Measurements from ENCODE around the gene SMPD3.

SMPD3 gene

GRCh38 chr16:68487669-68488068 is 39.4 kb upstream of the SMPD3 start:
- Histone ChIP-seq H3K4me2 (ENCODE audit: low read depth, low read length, poor library complexity, severe bottlenecking) (no peak overlapping the region), H4K20me1 (ENCODE audit: insufficient read depth, low read length, poor library complexity, severe bottlenecking) (no peaks in the 10 kb centered on the region), H3K9me3 (ENCODE audit: insufficient read depth, low read depth, low read length) (no peaks in the 10 kb centered on the region), H3K4me3 (ENCODE audit: low read length, poor library complexity, severe bottlenecking) (no peak overlapping the region), H3K27me3 (ENCODE audit: insufficient read depth, low read length, poor library complexity, severe bottlenecking) (no peaks in the 10 kb centered on the region), H3K4me1 (ENCODE audit: insufficient read depth, low read length, poor library complexity, severe bottlenecking) (no peaks in the 10 kb centered on the region), H3F3A (ENCODE audit: low read depth) (no peaks in the 10 kb centered on the region), H3K36me3 (ENCODE audit: insufficient read depth, low read length) (no peaks in the 10 kb centered on the region), H3K79me2 (ENCODE audit: insufficient read depth, low read length) (no peaks in the 10 kb centered on the region), H2AFZ (ENCODE audit: low read length) (no peak overlapping the region), H3K9ac (ENCODE audit: low read depth, low read length, poor library complexity, severe bottlenecking) (no peak overlapping the region), H3K9me2 (replicated peaks; ENCODE audit: low read depth, low read length) (no peaks in the 10 kb centered on the region)
- TF ChIP-seq EZH2phosphoT487 (IDR thresholded peaks at IDR 0.05; ENCODE audit: borderline replicate concordance) (no peak), CTCF (conservative IDR thresholded peaks at IDR 0.05; ENCODE audit: low read length) (no peak)

- Histone ChIP-seq H3F3A (ENCODE audit: low read depth) (no peaks in the 10 kb centered on the region), H3K9me2 (replicated peaks; ENCODE audit: low read depth, low read length) (no peaks in the 10 kb centered on the region), H3K27me3 (ENCODE audit: insufficient read depth, low read length, poor library complexity, severe bottlenecking) (no peaks in the 10 kb centered on the region), H3K9ac (ENCODE audit: low read depth, low read length, poor library complexity, severe bottlenecking) (no peak overlapping the region), H3K4me1 (ENCODE audit: insufficient read depth, low read length, poor library complexity, severe bottlenecking) (no peaks in the 10 kb centered on the region), H3K79me2 (ENCODE audit: insufficient read depth, low read length) (no peaks in the 10 kb centered on the region), H3K9me3 (ENCODE audit: insufficient read depth, low read depth, low read length) (no peaks in the 10 kb centered on the region), H3K36me3 (ENCODE audit: insufficient read depth, low read length) (no peaks in the 10 kb centered on the region), H3K4me2 (ENCODE audit: low read depth, low read length, poor library complexity, severe bottlenecking) (no peak overlapping the region), H3K4me3 (ENCODE audit: low read length, poor library complexity, severe bottlenecking) (no peak overlapping the region), H4K20me1 (ENCODE audit: insufficient read depth, low read length, poor library complexity, severe bottlenecking) (no peaks in the 10 kb centered on the region), H2AFZ (ENCODE audit: low read length) (no peak overlapping the region)
- no peak for TF ChIP-seq CTCF (conservative IDR thresholded peaks at IDR 0.05; ENCODE audit: low read length)
- TF ChIP-seq EZH2phosphoT487 (IDR thresholded peaks at IDR 0.05; ENCODE audit: borderline replicate concordance) = no peak
Observed at GRCh38 chr16:68487203-68487514, 38.9 kb upstream of the SMPD3 start.

- no peak for TF ChIP-seq CTCF (conservative IDR thresholded peaks at IDR 0.05; ENCODE audit: low read length)
- TF ChIP-seq EZH2phosphoT487 (IDR thresholded peaks at IDR 0.05; ENCODE audit: borderline replicate concordance) = no peak
- Histone ChIP-seq H3K9me2 (replicated peaks; ENCODE audit: low read depth, low read length) (no peaks in the 10 kb centered on the region), H3K36me3 (ENCODE audit: insufficient read depth, low read length) (no peaks in the 10 kb centered on the region), H2AFZ (ENCODE audit: low read length) (no peak overlapping the region), H3K4me1 (ENCODE audit: insufficient read depth, low read length, poor library complexity, severe bottlenecking) (no peaks in the 10 kb centered on the region), H3K9ac (ENCODE audit: low read depth, low read length, poor library complexity, severe bottlenecking) (no peak overlapping the region), H3K27me3 (ENCODE audit: insufficient read depth, low read length, poor library complexity, severe bottlenecking) (no peaks in the 10 kb centered on the region), H4K20me1 (ENCODE audit: insufficient read depth, low read length, poor library complexity, severe bottlenecking) (no peaks in the 10 kb centered on the region), H3K9me3 (ENCODE audit: insufficient read depth, low read depth, low read length) (no peaks in the 10 kb centered on the region), H3K4me2 (ENCODE audit: low read depth, low read length, poor library complexity, severe bottlenecking) (no peak overlapping the region), H3K79me2 (ENCODE audit: insufficient read depth, low read length) (no peaks in the 10 kb centered on the region), H3K4me3 (ENCODE audit: low read length, poor library complexity, severe bottlenecking) (no peak overlapping the region), H3F3A (ENCODE audit: low read depth) (no peaks in the 10 kb centered on the region)
Observed at GRCh38 chr16:68486502-68487202, 38.3 kb upstream of the SMPD3 start.

All from Loucy (cell line).